ENCODE data around the gene EEFSEC.

DNA sequence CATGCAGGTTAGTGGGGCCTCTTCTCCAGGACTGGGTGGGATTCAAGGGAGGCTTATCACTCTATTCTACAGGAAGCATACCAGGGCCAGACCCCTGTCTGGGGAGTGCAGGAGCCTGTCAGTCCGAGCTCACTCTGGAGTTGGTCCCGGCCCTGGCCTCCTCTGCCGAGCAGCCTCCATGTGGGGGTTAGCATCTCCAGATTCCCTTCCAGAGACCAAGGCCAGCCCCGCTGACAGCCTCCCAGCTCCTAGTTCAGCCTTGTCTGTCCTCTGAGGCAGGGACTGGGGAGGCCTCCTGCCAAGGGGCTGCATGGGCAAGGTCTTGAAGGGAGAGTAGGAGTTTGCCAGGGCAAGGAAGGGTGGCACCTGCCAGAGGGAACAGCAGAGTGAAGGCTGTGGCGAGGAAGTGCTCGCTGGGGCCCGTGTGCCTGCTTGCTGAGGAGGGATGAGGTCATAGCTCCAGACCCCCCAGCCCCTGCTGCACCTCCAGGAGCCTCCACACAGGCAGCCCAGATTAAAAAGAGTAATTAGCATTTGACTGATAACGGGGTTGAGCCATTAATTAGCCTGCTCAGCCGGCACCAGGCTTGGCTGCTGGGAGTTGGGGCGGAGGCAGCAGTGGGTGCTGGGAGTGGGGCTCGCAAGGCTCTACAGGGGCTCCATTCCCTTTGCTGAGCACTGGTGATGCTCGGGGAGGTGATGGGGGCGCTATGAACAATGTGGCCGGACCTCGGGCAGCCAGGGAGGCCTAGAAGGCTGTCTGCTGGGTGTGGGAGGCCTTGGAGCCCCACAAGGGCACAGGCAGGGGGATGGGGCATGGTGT lies 259.1 kb downstream of the EEFSEC start:
- TF ChIP-seq, protein P1, sequence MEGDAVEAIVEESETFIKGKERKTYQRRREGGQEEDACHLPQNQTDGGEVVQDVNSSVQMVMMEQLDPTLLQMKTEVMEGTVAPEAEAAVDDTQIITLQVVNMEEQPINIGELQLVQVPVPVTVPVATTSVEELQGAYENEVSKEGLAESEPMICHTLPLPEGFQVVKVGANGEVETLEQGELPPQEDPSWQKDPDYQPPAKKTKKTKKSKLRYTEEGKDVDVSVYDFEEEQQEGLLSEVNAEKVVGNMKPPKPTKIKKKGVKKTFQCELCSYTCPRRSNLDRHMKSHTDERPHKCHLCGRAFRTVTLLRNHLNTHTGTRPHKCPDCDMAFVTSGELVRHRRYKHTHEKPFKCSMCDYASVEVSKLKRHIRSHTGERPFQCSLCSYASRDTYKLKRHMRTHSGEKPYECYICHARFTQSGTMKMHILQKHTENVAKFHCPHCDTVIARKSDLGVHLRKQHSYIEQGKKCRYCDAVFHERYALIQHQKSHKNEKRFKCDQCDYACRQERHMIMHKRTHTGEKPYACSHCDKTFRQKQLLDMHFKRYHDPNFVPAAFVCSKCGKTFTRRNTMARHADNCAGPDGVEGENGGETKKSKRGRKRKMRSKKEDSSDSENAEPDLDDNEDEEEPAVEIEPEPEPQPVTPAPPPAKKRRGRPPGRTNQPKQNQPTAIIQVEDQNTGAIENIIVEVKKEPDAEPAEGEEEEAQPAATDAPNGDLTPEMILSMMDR (IDR thresholded peaks at IDR 0.05): no peak
- no peak for TF ChIP-seq ZFX (IDR thresholded peaks at IDR 0.05; ENCODE audit: borderline replicate concordance)
